ENCODE data around the gene GLT8D1. TPM values are rescaled to one million over a fixed set of nuclear protein-coding genes. Genes with fewer than 3 reads are reported as not detected.
"Not testable (repeated sequence)": the region's sequence is repeated elsewhere in the genome, so short reads cannot be mapped to it uniquely, and the experiment has no call there.

Gene GLT8D1
- total RNA-seq, 1 donor from 2014 or later = 72.7 TPM

GRCh38 chr3:52730681-52731080 lies 25.1 kb upstream of the GLT8D1 start:
- no peaks in the 10 kb centered on the region for H3K9me3 Mint-ChIP-seq
- H3K27ac Mint-ChIP-seq = no peak overlapping the region
- no peak for DNase-seq (ENCODE audit: extremely low spot score, unreplicated experiment)
- no peak for TF ChIP-seq CTCF (conservative IDR thresholded peaks at IDR 0.05)
- no peaks in the 10 kb centered on the region for H3K4me1 Mint-ChIP-seq (ENCODE audit: unreplicated experiment)
- H3K36me3 Mint-ChIP-seq = peaks cover 72% of the 10 kb centered on the region
- H3K4me3 Mint-ChIP-seq = no peak overlapping the region
- no peaks in the 10 kb centered on the region for H3K27me3 Mint-ChIP-seq

- peaks cover 62% of the 10 kb centered on the region for H3K36me3 Mint-ChIP-seq
- not testable (repeated sequence) for H3K27ac Mint-ChIP-seq; H3K9me3 Mint-ChIP-seq; H3K27me3 Mint-ChIP-seq; H3K4me1 Mint-ChIP-seq (ENCODE audit: unreplicated experiment); H3K4me3 Mint-ChIP-seq
- DNase-seq (ENCODE audit: extremely low spot score, unreplicated experiment) = peak; percentile 15
These were observed 23.2 kb upstream of the GLT8D1 start for GRCh38 chr3:52728753-52729152.

GRCh38 chr3:52724511-52724910 lies 18.9 kb upstream of the GLT8D1 start:
- Mint-ChIP-seq H3K36me3 (peaks cover 48% of the 10 kb centered on the region), H3K27ac (no peak overlapping the region), H3K9me3 (no peaks in the 10 kb centered on the region), H3K4me1 (ENCODE audit: unreplicated experiment) (no peaks in the 10 kb centered on the region), H3K27me3 (no peaks in the 10 kb centered on the region), H3K4me3 (no peak overlapping the region)
- DNase-seq (ENCODE audit: extremely low spot score, unreplicated experiment) = no peak
- TF ChIP-seq CTCF (conservative IDR thresholded peaks at IDR 0.05) = no peak

GRCh38 chr3:52723935-52724334 lies 18.3 kb upstream of the GLT8D1 start:
- Mint-ChIP-seq H3K27ac (no peak overlapping the region), H3K4me1 (ENCODE audit: unreplicated experiment) (no peaks in the 10 kb centered on the region), H3K4me3 (no peak overlapping the region), H3K9me3 (no peaks in the 10 kb centered on the region), H3K36me3 (peaks cover 45% of the 10 kb centered on the region), H3K27me3 (no peaks in the 10 kb centered on the region)
- TF ChIP-seq CTCF (conservative IDR thresholded peaks at IDR 0.05) = no peak
- peak; percentile 24 for DNase-seq (ENCODE audit: extremely low spot score, unreplicated experiment)

GRCh38 chr3:52722491-52722890 lies 16.9 kb upstream of the GLT8D1 start:
- peak; percentile 32 for DNase-seq (ENCODE audit: extremely low spot score, unreplicated experiment)
- H3K36me3 Mint-ChIP-seq = peaks cover 34% of the 10 kb centered on the region
- H3K9me3 Mint-ChIP-seq = no peaks in the 10 kb centered on the region
- TF ChIP-seq CTCF (conservative IDR thresholded peaks at IDR 0.05) = no peak
- no peak overlapping the region for H3K4me3 Mint-ChIP-seq
- no peaks in the 10 kb centered on the region for H3K27me3 Mint-ChIP-seq
- no peak overlapping the region for H3K27ac Mint-ChIP-seq
- no peaks in the 10 kb centered on the region for H3K4me1 Mint-ChIP-seq (ENCODE audit: unreplicated experiment)

- Mint-ChIP-seq H3K4me1 (ENCODE audit: unreplicated experiment) (no peaks in the 10 kb centered on the region), H3K36me3 (peaks cover 29% of the 10 kb centered on the region), H3K27ac (no peak overlapping the region), H3K27me3 (no peaks in the 10 kb centered on the region), H3K4me3 (no peak overlapping the region), H3K9me3 (no peaks in the 10 kb centered on the region)
- peak; percentile 10 for DNase-seq (ENCODE audit: extremely low spot score, unreplicated experiment)
- no peak for TF ChIP-seq CTCF (conservative IDR thresholded peaks at IDR 0.05)
These were observed 16.1 kb upstream of the GLT8D1 start for GRCh38 chr3:52721730-52722008.

All from type B pancreatic cell (in vitro differentiated cells).